HepG2 (cell line): ENCODE measurements around the gene TMX2. TPM values are rescaled to one million over a fixed set of nuclear protein-coding genes. Genes with fewer than 3 reads are reported as not detected.

ENCODE experiments used
- ARHGAP35 ChIP-seq: sonication (generic); formaldehyde crosslinking; IDR thresholded peaks from 2 replicates; pipeline ENCODE4 v1.9.0; 2022; ENCODE audit warnings: mild to moderate bottlenecking, inconsistent platforms, moderate library complexity, missing genetic modification reagents, borderline replicate concordance
- CTCF ChIP-seq: sonication (generic); formaldehyde crosslinking; IDR thresholded peaks from 2 replicates; pipeline ENCODE4 v1.5.0; 2020; ENCODE audit warnings: mild to moderate bottlenecking, missing genetic modification reagents, moderate library complexity
- DR1 ChIP-seq: sonication (generic); formaldehyde crosslinking; IDR thresholded peaks from 2 replicates; pipeline ENCODE4 v1.8.0; 2021; ENCODE audit warnings: mild to moderate bottlenecking, missing genetic modification reagents, inconsistent platforms
- FOXJ3 ChIP-seq: sonication (generic); formaldehyde crosslinking; IDR thresholded peaks from 2 replicates; pipeline ENCODE4 v1.4.0; 2020; ENCODE audit warnings: missing genetic modification reagents, mild to moderate bottlenecking, borderline replicate concordance
- GTF3A ChIP-seq: sonication (generic); formaldehyde crosslinking; conservative IDR thresholded peaks from 2 replicates; pipeline ENCODE4 v1.4.0; 2020; ENCODE audit warnings: mild to moderate bottlenecking, missing genetic modification reagents
- PHB2 ChIP-seq: fragments of 450-650 bp; IDR thresholded peaks from 2 replicates; pipeline ENCODE4 v1.6.1; 2018; ENCODE audit not compliant: partially characterized antibody
- REXO4 ChIP-seq: sonication (generic); formaldehyde crosslinking; IDR thresholded peaks from 2 replicates; pipeline ENCODE4 v1.8.0; 2022; ENCODE audit warnings: missing genetic modification reagents, mild to moderate bottlenecking, borderline replicate concordance
- SAP130 ChIP-seq: IDR thresholded peaks from 2 replicates; pipeline ENCODE4 v1.6.1; 2016; ENCODE audit warnings: low read depth
- SIX1 ChIP-seq: sonication (generic); formaldehyde crosslinking; IDR thresholded peaks from 2 replicates; pipeline ENCODE4 v1.4.0; 2020; ENCODE audit warnings: missing genetic modification reagents, borderline replicate concordance
- STAT5B ChIP-seq: sonication (generic); formaldehyde crosslinking; IDR thresholded peaks from 2 replicates; pipeline ENCODE4 v1.4.0; 2020; ENCODE audit warnings: missing genetic modification reagents
- TFDP1 ChIP-seq: IDR thresholded peaks from 2 replicates; pipeline ENCODE4 v1.6.1; 2016; ENCODE audit warnings: missing compliant biosample characterization, missing genetic modification reagents, borderline replicate concordance
- ZFP91 ChIP-seq: sonication (generic); formaldehyde crosslinking; IDR thresholded peaks from 2 replicates; pipeline ENCODE4 v1.9.0; 2022; ENCODE audit warnings: missing genetic modification reagents, mild to moderate bottlenecking, borderline replicate concordance
- ZNF143 ChIP-seq: sonication (generic); formaldehyde crosslinking; IDR thresholded peaks from 2 replicates; pipeline ENCODE4 v1.4.0; 2020; ENCODE audit warnings: missing genetic modification reagents
- ZNF282 ChIP-seq: fragments of 450-650 bp; IDR thresholded peaks from 2 replicates; pipeline ENCODE4 v1.6.1; 2018; ENCODE audit not compliant: partially characterized antibody
- ZNF33A ChIP-seq: sonication (generic); formaldehyde crosslinking; IDR thresholded peaks from 2 replicates; pipeline ENCODE4 v1.5.1; 2020; ENCODE audit warnings: missing genetic modification reagents, mild to moderate bottlenecking, moderate library complexity, borderline replicate concordance
- ZNF33B ChIP-seq: sonication (generic); formaldehyde crosslinking; IDR thresholded peaks from 2 replicates; pipeline ENCODE4 v1.5.1; 2020; ENCODE audit warnings: mild to moderate bottlenecking, missing genetic modification reagents
- ZNF543 ChIP-seq: sonication (generic); formaldehyde crosslinking; IDR thresholded peaks from 2 replicates; pipeline ENCODE4 v1.4.0; 2020; ENCODE audit warnings: mild to moderate bottlenecking, missing genetic modification reagents
- ZNF552 ChIP-seq: sonication (generic); formaldehyde crosslinking; IDR thresholded peaks from 2 replicates; pipeline ENCODE4 v1.9.0; 2022; ENCODE audit warnings: missing genetic modification reagents, mild to moderate bottlenecking, borderline replicate concordance
- ZNF788 ChIP-seq: sonication (generic); formaldehyde crosslinking; IDR thresholded peaks from 2 replicates; pipeline ENCODE4 v1.5.0; 2020; ENCODE audit warnings: mild to moderate bottlenecking, missing genetic modification reagents, borderline replicate concordance
- polyA plus RNA-seq, 8 experiments: library from polyadenylated mRNA; depleted of rRNA in 3 of 8; stranded (reverse) in 7 of 8; unstranded in 1 of 8; fragments of >200 nt; fragmentation: Illumina TruSeq in 4 of 8; extraction: Trizol in 4 of 8; gene quantifications; 2 replicates each; pipeline versions ENCODE4 v1.2.1 to v1.2.3, GENCODE V29; 2011 to 2016; ENCODE audit warnings: low read depth in 4 of 8, missing spikeins in 1 of 8, mixed read lengths in 1 of 8; ENCODE audit not compliant: insufficient read depth in 1 of 8
- total RNA-seq, 5 experiments: library from RNA; depleted of rRNA; stranded (reverse); fragments of >200 nt; fragmentation: Illumina TruSeq; extraction: Trizol; gene quantifications; 2 replicates each; pipeline ENCODE4 v1.2.3, GENCODE V29; 2016; ENCODE audit warnings: low read depth in 1 of 5
- TF ChIP-seq, protein P1 (sequence below): sonication (generic); formaldehyde crosslinking; IDR thresholded peaks from 2 replicates; pipeline ENCODE4 v1.5.0; 2020; ENCODE audit warnings: missing genetic modification reagents
- TF ChIP-seq, protein P2 (sequence below): sonication (generic); formaldehyde crosslinking; conservative IDR thresholded peaks from 2 replicates; pipeline ENCODE4 v1.8.0; 2022; ENCODE audit warnings: missing genetic modification reagents

Gene TMX2
- total and polyA plus RNA-seq, 2 of the 13 experiments (the other 11 are each of a cell fraction or from before 2014, with no cell fraction given): 84.5 to 129 TPM

GRCh38 chr11:57761301-57762234 is 49.2 kb downstream of the TMX2 start, which contains the start of gene CTNND1 (continued):
- no peak for TF ChIP-seq CTCF
- no peak for TF ChIP-seq ZNF543 (CRISPR knock-in tag)
- no peak for TF ChIP-seq ZFP91
- TF ChIP-seq, protein P1, sequence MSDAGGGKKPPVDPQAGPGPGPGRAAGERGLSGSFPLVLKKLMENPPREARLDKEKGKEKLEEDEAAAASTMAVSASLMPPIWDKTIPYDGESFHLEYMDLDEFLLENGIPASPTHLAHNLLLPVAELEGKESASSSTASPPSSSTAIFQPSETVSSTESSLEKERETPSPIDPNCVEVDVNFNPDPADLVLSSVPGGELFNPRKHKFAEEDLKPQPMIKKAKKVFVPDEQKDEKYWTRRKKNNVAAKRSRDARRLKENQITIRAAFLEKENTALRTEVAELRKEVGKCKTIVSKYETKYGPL (CRISPR knock-in tag): no peak
- TF ChIP-seq GTF3A: no peak
- no peak for TF ChIP-seq ZNF33A
- TF ChIP-seq ZNF33B (CRISPR knock-in tag): no peak
- TF ChIP-seq ZNF788 (CRISPR knock-in tag): no peak
- TF ChIP-seq, protein P2, sequence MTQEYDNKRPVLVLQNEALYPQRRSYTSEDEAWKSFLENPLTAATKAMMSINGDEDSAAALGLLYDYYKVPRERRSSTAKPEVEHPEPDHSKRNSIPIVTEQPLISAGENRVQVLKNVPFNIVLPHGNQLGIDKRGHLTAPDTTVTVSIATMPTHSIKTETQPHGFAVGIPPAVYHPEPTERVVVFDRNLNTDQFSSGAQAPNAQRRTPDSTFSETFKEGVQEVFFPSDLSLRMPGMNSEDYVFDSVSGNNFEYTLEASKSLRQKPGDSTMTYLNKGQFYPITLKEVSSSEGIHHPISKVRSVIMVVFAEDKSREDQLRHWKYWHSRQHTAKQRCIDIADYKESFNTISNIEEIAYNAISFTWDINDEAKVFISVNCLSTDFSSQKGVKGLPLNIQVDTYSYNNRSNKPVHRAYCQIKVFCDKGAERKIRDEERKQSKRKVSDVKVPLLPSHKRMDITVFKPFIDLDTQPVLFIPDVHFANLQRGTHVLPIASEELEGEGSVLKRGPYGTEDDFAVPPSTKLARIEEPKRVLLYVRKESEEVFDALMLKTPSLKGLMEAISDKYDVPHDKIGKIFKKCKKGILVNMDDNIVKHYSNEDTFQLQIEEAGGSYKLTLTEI (CRISPR knock-in tag): no peak
- no peak for TF ChIP-seq STAT5B (CRISPR knock-in tag)
- no peak for TF ChIP-seq REXO4 (CRISPR knock-in tag)
- TF ChIP-seq ZNF143 (CRISPR knock-in tag): peak; percentile 37; the same call in 1 of the 2 replicates
- no peak for TF ChIP-seq ZNF552
- TF ChIP-seq ARHGAP35: no peak
- TF ChIP-seq FOXJ3 (CRISPR knock-in tag): no peak
- TF ChIP-seq SIX1 (CRISPR knock-in tag): no peak; the same call in 1 of the 2 replicates
- no peak for TF ChIP-seq PHB2
- no peak; the same call in 1 of the 2 replicates for TF ChIP-seq DR1
- no peak for TF ChIP-seq ZNF282
- TF ChIP-seq SAP130 (CRISPR knock-in tag): peak; percentile 93
- TF ChIP-seq TFDP1 (CRISPR knock-in tag): peak; percentile 48; the same call in 1 of the 2 replicates
